GM12873 (cell line): ENCODE results near the gene TRIM39.

ENCODE experiments used
- CTCF ChIP-seq: IDR thresholded peaks from 2 replicates; pipeline ENCODE4 v1.5.1; 2012; ENCODE audit warnings: low read depth, mild to moderate bottlenecking, moderate library complexity, low read length, control low read depth; ENCODE audit not compliant: insufficient read depth; ENCODE audit errors: missing control alignments

TRIM39 gene

GRCh38 chr6:30356536-30356935, 29.8 kb downstream of the TRIM39 start:
- TF ChIP-seq CTCF = no peak

GRCh38 chr6:30357678-30358540, 31.2 kb downstream of the TRIM39 start:
- peak; percentile 80 for TF ChIP-seq CTCF

- TF ChIP-seq CTCF = no peak
These were observed 32.5 kb downstream of the TRIM39 start for GRCh38 chr6:30359276-30359675.

- TF ChIP-seq CTCF = no peak
These were observed 33.4 kb downstream of the TRIM39 start for GRCh38 chr6:30360139-30360538.

GRCh38 chr6:30361661-30362060, 34.9 kb downstream of the TRIM39 start:
- no peak for TF ChIP-seq CTCF

GRCh38 chr6:30363459-30363858, 36.7 kb downstream of the TRIM39 start:
- TF ChIP-seq CTCF = no peak

GRCh38 chr6:30364591-30364990, 37.9 kb downstream of the TRIM39 start:
- peak; percentile 32 for TF ChIP-seq CTCF
